NT2/D1 (cell line): Measurements from ENCODE around the gene ADAMTSL1.

Experiments used
- DNase-seq: peaks from one replicate; pipeline ENCODE4 v3.0.0-alpha.2; 2011; ENCODE audit warnings: low read depth, low spot score
- H3K27me3 ChIP-seq: 2 replicates; pipeline ENCODE4 v1.6.0; 2011; ENCODE audit warnings: mild to moderate bottlenecking; ENCODE audit not compliant: insufficient read length, insufficient read depth
- H3K36me3 ChIP-seq: 2 replicates; pipeline ENCODE4 v1.6.1; 2011; ENCODE audit warnings: mild to moderate bottlenecking, low read length, mixed read lengths; ENCODE audit not compliant: insufficient read depth, insufficient read length
- H3K4me1 ChIP-seq: 2 replicates; pipeline ENCODE4 v1.5.1; 2011; ENCODE audit not compliant: insufficient read depth, insufficient read length
- H3K4me3 ChIP-seq: 2 replicates; pipeline ENCODE4 v1.5.1; 2011; ENCODE audit warnings: low read depth; ENCODE audit not compliant: insufficient read length
- H3K9ac ChIP-seq: 2 replicates; pipeline ENCODE4 v1.6.0; 2011; ENCODE audit warnings: low read depth; ENCODE audit not compliant: insufficient read length
- H3K9me3 ChIP-seq: 2 replicates; pipeline ENCODE4 v1.5.1; 2011; ENCODE audit warnings: mild to moderate bottlenecking, low read length; ENCODE audit not compliant: insufficient read depth
- SUZ12 ChIP-seq: IDR thresholded peaks from 2 replicates; pipeline ENCODE4 v1.6.1; 2011; ENCODE audit not compliant: insufficient read length, insufficient read depth; ENCODE audit errors: extremely low read depth
- YY1 ChIP-seq: IDR thresholded peaks from 2 replicates; pipeline ENCODE4 v1.6.1; 2011; ENCODE audit not compliant: insufficient read length, insufficient read depth
- ZNF274 ChIP-seq: IDR thresholded peaks from 2 replicates; pipeline ENCODE4 v1.6.1; 2011; ENCODE audit warnings: mild to moderate bottlenecking, low read depth, low read length

Gene ADAMTSL1

DNA sequence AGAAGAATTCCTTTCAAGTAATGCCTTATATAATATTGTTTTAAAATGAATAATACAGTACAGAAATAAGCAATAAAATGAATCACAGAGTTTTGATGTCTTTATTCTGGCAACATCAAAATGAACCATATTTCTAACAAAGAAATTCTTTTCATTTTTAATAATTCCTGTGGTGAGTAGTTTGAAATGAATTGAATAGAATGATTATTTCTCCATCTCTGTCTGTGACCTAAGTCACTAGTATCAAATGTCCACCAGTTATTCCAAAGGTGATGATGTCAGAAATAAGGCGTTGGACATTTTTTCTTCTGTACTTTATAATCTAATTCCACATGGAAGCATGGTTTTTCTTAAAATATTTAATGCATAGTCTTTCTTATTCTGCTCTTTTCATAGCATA lies 106.2 kb downstream of the ADAMTSL1 start:
- Histone ChIP-seq H3K27me3 (no peaks in the 10 kb centered on the region), H3K4me1 (no peaks in the 10 kb centered on the region), H3K36me3 (no peaks in the 10 kb centered on the region), H3K4me3 (no peak overlapping the region), H3K9ac (no peak overlapping the region), H3K9me3 (no peaks in the 10 kb centered on the region)
- TF ChIP-seq SUZ12 = no peak
- TF ChIP-seq ZNF274 = no peak
- TF ChIP-seq YY1 = no peak
- DNase-seq = no peak

DNA sequence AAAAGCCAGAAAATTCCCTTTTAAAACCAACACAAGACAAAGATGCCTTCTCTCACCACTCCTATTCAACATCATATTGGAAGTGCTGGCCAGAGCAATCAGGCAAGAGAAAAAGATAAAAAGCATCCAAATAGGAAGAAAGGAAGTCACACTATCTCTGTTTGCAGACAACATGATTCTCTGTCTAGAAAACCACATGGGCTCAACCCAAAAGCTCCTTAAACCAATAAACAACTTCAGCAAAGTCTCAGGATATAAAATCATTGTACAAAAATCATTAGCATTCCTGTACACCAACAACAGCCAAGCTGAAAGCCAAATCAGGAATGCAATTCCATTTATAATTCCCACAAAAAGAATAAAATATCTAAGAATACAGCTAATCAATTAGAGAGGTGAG lies 112.0 kb downstream of the ADAMTSL1 start:
- Histone ChIP-seq H3K36me3 (no peaks in the 10 kb centered on the region), H3K9me3 (no peaks in the 10 kb centered on the region), H3K4me1 (no peaks in the 10 kb centered on the region), H3K9ac (no peak overlapping the region), H3K4me3 (no peak overlapping the region), H3K27me3 (no peaks in the 10 kb centered on the region)
- no peak for DNase-seq
- no peak for TF ChIP-seq SUZ12
- no peak for TF ChIP-seq ZNF274
- no peak for TF ChIP-seq YY1

DNA sequence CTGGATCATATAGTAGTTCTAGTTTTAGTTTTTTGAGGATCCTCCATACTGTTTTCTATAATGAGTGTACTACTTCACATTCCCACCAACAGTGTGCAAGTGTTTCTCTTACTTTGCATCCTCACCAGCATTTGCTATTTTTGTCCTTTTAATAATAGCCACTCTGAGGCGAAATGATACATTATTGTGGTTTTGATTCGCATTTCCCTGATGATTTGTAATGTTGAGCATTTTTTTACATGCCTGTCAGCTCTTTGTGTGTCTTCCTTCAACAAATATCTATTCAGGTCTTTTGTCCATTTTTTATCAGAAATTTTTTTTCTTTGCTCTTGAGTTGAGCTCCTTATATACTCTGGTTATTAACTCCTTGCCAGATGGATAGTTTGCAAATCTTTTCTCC lies 114.0 kb downstream of the ADAMTSL1 start:
- DNase-seq = no peak
- TF ChIP-seq SUZ12 (no peak), ZNF274 (no peak), YY1 (no peak)
- no peak overlapping the region for H3K9ac ChIP-seq

DNA sequence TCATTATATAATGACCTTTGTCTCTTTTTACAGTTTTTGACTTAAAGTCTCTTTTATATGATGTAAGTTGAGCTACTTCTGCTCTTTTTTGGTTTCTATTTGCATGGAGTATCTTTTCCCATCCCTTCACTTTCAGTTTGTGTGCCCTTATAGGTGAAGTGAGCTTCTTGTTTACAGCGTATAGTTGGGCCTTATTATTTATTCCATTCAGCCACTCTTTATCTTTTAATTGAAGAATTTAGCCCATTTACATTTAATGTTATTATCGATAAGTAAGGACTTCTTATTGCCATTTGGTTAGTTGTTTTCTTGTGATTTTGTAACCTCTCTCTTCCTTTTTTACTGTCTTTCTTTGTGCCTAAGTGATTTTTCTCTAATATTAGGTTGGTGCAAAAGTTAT lies 117.3 kb downstream of the ADAMTSL1 start:
- H3K9ac ChIP-seq = no peak overlapping the region
- no peaks in the 10 kb centered on the region for H3K36me3 ChIP-seq
- DNase-seq = no peak
- TF ChIP-seq ZNF274 = no peak
- H3K9me3 ChIP-seq = no peaks in the 10 kb centered on the region
- H3K4me3 ChIP-seq = no peak overlapping the region
- no peaks in the 10 kb centered on the region for H3K27me3 ChIP-seq
- no peaks in the 10 kb centered on the region for H3K4me1 ChIP-seq

More for the DNA sequence above, 114.0 kb downstream of the ADAMTSL1 start:
- no peaks in the 10 kb centered on the region for H3K36me3 ChIP-seq
- H3K4me1 ChIP-seq = no peaks in the 10 kb centered on the region
- H3K9me3 ChIP-seq = no peaks in the 10 kb centered on the region
- H3K27me3 ChIP-seq = no peaks in the 10 kb centered on the region
- H3K4me3 ChIP-seq = no peak overlapping the region

DNA sequence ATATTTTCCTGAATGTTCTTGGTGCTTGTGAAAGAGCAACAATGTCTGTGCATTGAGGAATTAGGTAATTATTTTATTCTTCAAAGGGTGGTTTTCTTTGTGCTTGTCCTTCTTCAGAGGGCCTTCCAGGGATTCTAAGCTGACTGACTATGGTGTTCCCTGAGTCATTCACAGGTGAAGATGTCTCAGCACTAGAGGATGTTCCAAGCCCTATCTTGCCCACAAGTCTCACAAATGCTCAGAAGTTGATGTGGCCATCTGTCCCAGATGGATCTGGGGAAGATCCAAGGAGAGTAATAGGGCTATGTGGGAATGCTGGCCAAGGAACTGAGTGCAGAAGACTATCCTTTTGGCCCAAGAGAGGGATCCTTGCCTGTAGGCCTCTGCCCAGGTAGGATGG lies 120.9 kb downstream of the ADAMTSL1 start:
- Histone ChIP-seq H3K9me3 (no peaks in the 10 kb centered on the region), H3K4me1 (no peaks in the 10 kb centered on the region), H3K27me3 (no peaks in the 10 kb centered on the region), H3K9ac (no peak overlapping the region), H3K4me3 (no peak overlapping the region), H3K36me3 (no peaks in the 10 kb centered on the region)
- no peak for TF ChIP-seq YY1
- DNase-seq = no peak

DNA sequence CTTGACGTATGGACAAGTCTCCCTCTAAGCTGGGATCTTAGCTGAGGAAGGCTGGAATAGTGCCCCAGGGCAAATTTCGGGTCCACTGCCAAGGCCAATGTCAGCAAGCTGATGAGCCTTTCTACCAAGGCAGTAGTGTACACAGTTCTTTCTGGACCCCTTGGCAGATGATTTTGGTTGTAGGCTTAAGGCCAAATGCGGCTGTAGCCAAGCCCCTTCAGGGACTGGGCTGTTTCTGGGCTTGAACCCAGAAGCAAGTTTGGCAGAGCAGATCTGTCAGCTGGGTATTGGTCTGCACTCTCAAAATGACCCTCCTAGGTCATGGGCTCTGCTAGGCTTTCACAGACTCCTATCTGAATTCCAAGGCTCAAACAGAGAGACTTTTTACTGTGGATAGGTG lies 121.6 kb downstream of the ADAMTSL1 start:
- H3K9ac ChIP-seq = no peak overlapping the region
- no peaks in the 10 kb centered on the region for H3K27me3 ChIP-seq
- H3K4me3 ChIP-seq = no peak overlapping the region
- no peaks in the 10 kb centered on the region for H3K9me3 ChIP-seq
- no peaks in the 10 kb centered on the region for H3K36me3 ChIP-seq
- no peak for TF ChIP-seq ZNF274
- no peak for TF ChIP-seq SUZ12
- TF ChIP-seq YY1 = no peak
- no peak for DNase-seq
- H3K4me1 ChIP-seq = no peaks in the 10 kb centered on the region

DNA sequence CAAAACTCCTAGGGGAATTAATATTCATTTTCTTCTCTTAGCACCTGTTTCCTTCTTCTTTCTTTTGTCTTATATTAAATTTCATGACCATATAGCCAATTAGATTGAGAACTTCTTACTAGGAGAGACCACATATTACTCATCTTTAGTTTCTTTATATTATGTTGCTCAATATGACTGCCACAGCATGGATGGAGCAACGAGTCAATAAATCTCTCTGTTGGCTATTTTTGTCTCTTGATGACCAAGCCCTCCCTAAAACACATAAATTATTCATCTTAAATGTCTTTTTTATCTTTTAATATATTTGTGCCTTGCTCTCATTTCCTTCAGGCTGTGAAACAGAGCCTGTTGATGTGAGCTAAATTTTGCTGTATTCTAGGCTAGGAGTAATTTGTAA lies 123.0 kb downstream of the ADAMTSL1 start:
- DNase-seq = no peak
- no peaks in the 10 kb centered on the region for H3K4me1 ChIP-seq
- no peaks in the 10 kb centered on the region for H3K27me3 ChIP-seq
- H3K36me3 ChIP-seq = no peaks in the 10 kb centered on the region
- no peak overlapping the region for H3K9ac ChIP-seq
- TF ChIP-seq ZNF274 (no peak), YY1 (no peak), SUZ12 (no peak)
- no peaks in the 10 kb centered on the region for H3K9me3 ChIP-seq
- no peak overlapping the region for H3K4me3 ChIP-seq

DNA sequence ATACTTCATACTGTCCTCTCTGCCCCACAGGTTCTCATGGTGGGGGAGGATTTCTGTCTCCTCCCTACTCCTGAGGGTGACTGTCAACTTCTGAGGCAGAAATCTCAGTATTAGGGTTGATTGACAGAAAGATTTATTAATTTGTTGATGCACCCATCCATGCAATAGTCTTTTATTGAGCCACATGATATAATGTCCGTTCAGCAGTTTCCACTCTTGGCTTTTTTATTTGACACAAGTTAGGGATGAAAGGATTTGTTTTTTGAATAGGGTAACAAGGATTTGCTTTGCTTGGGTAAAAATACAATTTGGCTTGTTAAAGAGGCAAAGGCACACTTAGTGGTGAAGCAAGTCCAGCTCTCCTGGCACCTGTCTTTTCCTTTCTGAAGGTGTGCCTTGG lies 125.0 kb downstream of the ADAMTSL1 start:
- Histone ChIP-seq H3K9ac (no peak overlapping the region), H3K27me3 (no peaks in the 10 kb centered on the region), H3K9me3 (peaks cover 11% of the 10 kb centered on the region), H3K4me3 (no peak overlapping the region), H3K36me3 (no peaks in the 10 kb centered on the region), H3K4me1 (no peaks in the 10 kb centered on the region)
- no peak for TF ChIP-seq ZNF274
- no peak for TF ChIP-seq YY1
- TF ChIP-seq SUZ12 = no peak
- DNase-seq = no peak
